OCI-LY7 (cell line): ENCODE measurements around the gene CARD10. TPM values are rescaled to one million over a fixed set of nuclear protein-coding genes. Genes with fewer than 3 reads are reported as not detected.

ENCODE experiments used
- BruUV-seq: library from RNA; stranded (reverse); fragments of 400-500 nt; replicated peaks from 2 replicates; lab custom pipeline; 2021; lab: Mats Ljungman, UMichigan
- CTCF ChIA-PET: fragments of 300-600 bp; sonication (Branson Sonifier 250); formaldehyde crosslinking; loops from one replicate; lab custom pipeline; 2022; ENCODE audit warnings: antibody characterized with exemption; ENCODE audit not compliant: unreplicated experiment; lab: Charles Lee
- POLR2A ChIA-PET: fragments of 300-600 bp; sonication (Branson Sonifier 250); formaldehyde crosslinking; loops from one replicate; lab custom pipeline; 2022; ENCODE audit warnings: antibody characterized with exemption; lab: Charles Lee
- DNase-seq: peaks from one replicate; pipeline ENCODE4 v3.0.0-alpha.2; 2015; ENCODE audit warnings: low spot score
- H2AFZ ChIP-seq: fragments of 200-600 bp; sonication (generic), shearing (Covaris generic); 2 replicates; pipeline ENCODE4 v1.6.1; 2014; ENCODE audit warnings: mild to moderate bottlenecking, antibody characterized with exemption, low read length, moderate library complexity
- H3K27ac ChIP-seq: fragments of 200-600 bp; sonication (generic); 2 replicates; pipeline ENCODE4 v1.5.1; 2014; ENCODE audit warnings: mixed run types, low read depth, mild to moderate bottlenecking, moderate library complexity, low read length, inconsistent platforms; ENCODE audit not compliant: poor library complexity, severe bottlenecking
- H3K36me3 ChIP-seq: fragments of 200-600 bp; sonication (generic); 2 replicates; pipeline ENCODE4 v1.6.1; 2014; ENCODE audit warnings: mild to moderate bottlenecking, antibody characterized with exemption, low read length, moderate library complexity, mixed read lengths; ENCODE audit not compliant: insufficient read depth
- H3K4me1 ChIP-seq: fragments of 200-600 bp; sonication (generic); 2 replicates; pipeline ENCODE4 v1.5.1; 2014; ENCODE audit warnings: mild to moderate bottlenecking, low read length; ENCODE audit not compliant: insufficient read depth, poor library complexity, severe bottlenecking
- H3K4me2 ChIP-seq: fragments of 200-600 bp; sonication (generic); 2 replicates; pipeline ENCODE4 v1.6.1; 2014; ENCODE audit warnings: mild to moderate bottlenecking, low read length
- H3K4me3 ChIP-seq: fragments of 200-600 bp; sonication (generic); 2 replicates; pipeline ENCODE4 v1.5.1; 2014; ENCODE audit warnings: mild to moderate bottlenecking, low read depth, low read length; ENCODE audit not compliant: poor library complexity, severe bottlenecking
- H3K79me2 ChIP-seq: fragments of 200-600 bp; sonication (generic); 2 replicates; pipeline ENCODE4 v1.6.1; 2016; ENCODE audit warnings: low read depth, mild to moderate bottlenecking, low read length, moderate library complexity, mixed read lengths; ENCODE audit not compliant: insufficient read depth
- H3K9me2 ChIP-seq: fragments of 200-600 bp; sonication (generic); 2 replicates; pipeline ENCODE4 v1.6.1; 2016; ENCODE audit warnings: mild to moderate bottlenecking, low read length, mixed read lengths; ENCODE audit not compliant: insufficient read depth
- H3K9me3 ChIP-seq: fragments of 200-600 bp; sonication (generic); 2 replicates; pipeline ENCODE4 v1.6.1; 2014; ENCODE audit warnings: mild to moderate bottlenecking, mixed run types, low read length, mixed read lengths
- H4K20me1 ChIP-seq: fragments of 200-600 bp; sonication (generic); 2 replicates; pipeline ENCODE4 v1.6.1; 2014; ENCODE audit warnings: mild to moderate bottlenecking, antibody characterized with exemption, low read length, moderate library complexity, mixed read lengths; ENCODE audit not compliant: insufficient read depth
- EZH2phosphoT487 ChIP-seq: fragments of 200-600 bp; sonication (generic); IDR thresholded peaks from 2 replicates; pipeline ENCODE4 v1.6.1; 2018; ENCODE audit warnings: low read depth, borderline replicate concordance, mild to moderate bottlenecking, mixed run types, antibody characterized with exemption, low read length, moderate library complexity, mixed read lengths
- intact Hi-C: fragments of 100-400 bp; cut with micrococcal nuclease; formaldehyde crosslinking; loops from one replicate; pipeline ENCODE4 v1.10.0; 2022; ENCODE audit not compliant: unreplicated experiment
- total RNA-seq, 2 experiments: library from RNA; depleted of rRNA in 1 of 2; stranded (reverse); fragments of >200 nt in 1 of 2; shearing (Covaris generic) in 1 of 2; gene quantifications; 2 replicates each; pipeline ENCODE4 v1.2.3, GENCODE V29; 2014 to 2022
- TF ChIP-seq, protein P1 (sequence below): fragments of 200-600 bp; sonication (generic); conservative IDR thresholded peaks from 2 replicates; pipeline ENCODE4 v1.5.1; 2014; ENCODE audit warnings: mild to moderate bottlenecking, antibody characterized with exemption, low read length, moderate library complexity, mixed read lengths

Gene CARD10
- total RNA-seq, 2 experiments from 2014 or later, result 2.8 to 4.0 TPM

DNA sequence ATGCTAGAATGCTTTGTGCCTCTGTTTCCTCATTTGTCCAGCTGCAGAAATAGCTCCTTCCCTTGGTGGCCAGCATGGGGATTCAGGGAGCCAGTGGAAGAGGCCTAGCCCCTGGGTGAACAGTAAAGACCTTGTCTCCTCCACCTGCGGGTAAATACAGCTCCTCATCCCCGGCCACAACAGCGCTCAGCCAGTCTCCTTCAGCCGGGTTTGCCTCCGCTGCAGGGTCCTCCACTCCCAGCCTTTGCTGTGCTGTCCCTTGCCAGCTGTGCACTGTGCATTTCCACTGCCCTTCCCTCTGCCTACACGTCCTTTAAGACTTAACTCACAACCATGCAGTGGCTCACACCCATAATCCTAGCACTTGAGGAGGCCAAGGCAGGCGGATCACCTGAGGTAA is 39.6 kb upstream of the CARD10 start:
- H3K9me3 ChIP-seq, result no peaks in the 10 kb centered on the region
- intact Hi-C loops, result no loop called here
- CTCF ChIA-PET, result no interaction called here
- H3K27ac ChIP-seq, result no peak overlapping the region
- H3K36me3 ChIP-seq, result no peaks in the 10 kb centered on the region
- H3K4me2 ChIP-seq, result no peak overlapping the region
- no peak overlapping the region for H2AFZ ChIP-seq
- no peak for TF ChIP-seq EZH2phosphoT487
- TF ChIP-seq, protein P1, sequence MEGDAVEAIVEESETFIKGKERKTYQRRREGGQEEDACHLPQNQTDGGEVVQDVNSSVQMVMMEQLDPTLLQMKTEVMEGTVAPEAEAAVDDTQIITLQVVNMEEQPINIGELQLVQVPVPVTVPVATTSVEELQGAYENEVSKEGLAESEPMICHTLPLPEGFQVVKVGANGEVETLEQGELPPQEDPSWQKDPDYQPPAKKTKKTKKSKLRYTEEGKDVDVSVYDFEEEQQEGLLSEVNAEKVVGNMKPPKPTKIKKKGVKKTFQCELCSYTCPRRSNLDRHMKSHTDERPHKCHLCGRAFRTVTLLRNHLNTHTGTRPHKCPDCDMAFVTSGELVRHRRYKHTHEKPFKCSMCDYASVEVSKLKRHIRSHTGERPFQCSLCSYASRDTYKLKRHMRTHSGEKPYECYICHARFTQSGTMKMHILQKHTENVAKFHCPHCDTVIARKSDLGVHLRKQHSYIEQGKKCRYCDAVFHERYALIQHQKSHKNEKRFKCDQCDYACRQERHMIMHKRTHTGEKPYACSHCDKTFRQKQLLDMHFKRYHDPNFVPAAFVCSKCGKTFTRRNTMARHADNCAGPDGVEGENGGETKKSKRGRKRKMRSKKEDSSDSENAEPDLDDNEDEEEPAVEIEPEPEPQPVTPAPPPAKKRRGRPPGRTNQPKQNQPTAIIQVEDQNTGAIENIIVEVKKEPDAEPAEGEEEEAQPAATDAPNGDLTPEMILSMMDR, result no peak
- BruUV-seq, result no TSS peak
- POLR2A ChIA-PET, result interaction anchor here (0.6 kb wide), 2 partner anchors 10 to 216 kb away, joined by 4 read pairs; no protein-coding TSS in a partner anchor
- H3K4me1 ChIP-seq, result no peaks in the 10 kb centered on the region
- no peak overlapping the region for H3K4me3 ChIP-seq
- no peaks in the 10 kb centered on the region for H4K20me1 ChIP-seq
- DNase-seq, result no peak
- H3K79me2 ChIP-seq, result no peaks in the 10 kb centered on the region
- no peaks in the 10 kb centered on the region for H3K9me2 ChIP-seq

DNA sequence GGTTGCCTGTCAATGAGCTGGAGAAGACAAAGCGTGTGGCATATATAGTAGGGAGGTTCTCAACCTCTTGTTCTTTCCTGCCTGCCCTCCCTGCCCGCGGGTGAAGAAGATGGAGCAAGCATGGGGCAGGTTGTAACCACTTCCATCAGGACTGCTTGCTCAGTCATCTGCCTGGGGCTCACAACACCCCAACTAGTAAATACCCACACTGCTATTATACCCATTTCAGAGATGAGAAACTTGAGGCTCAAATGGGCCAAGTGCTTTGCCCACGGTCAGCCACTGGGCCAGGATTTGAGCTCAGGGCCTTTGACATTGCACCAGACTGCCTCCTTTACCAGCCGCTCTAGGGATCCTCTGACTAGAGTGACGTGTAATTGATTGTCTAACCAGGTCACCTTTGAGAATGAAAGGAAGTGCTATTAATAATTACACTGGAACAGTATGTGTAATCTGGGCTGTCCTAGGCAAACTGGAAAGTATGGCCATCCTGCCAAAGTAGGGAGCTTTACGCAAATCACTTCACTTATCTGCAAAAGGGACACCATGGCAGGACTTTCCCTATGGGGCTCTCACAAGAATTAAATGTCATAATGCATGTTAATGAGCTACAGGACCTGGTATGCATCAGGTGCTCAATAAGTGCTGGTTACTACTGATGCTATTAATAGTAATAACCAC is 38.2 kb upstream of the CARD10 start:
- TF ChIP-seq, protein P1, result no peak
- TF ChIP-seq EZH2phosphoT487, result no peak
- H3K4me1 ChIP-seq, result no peaks in the 10 kb centered on the region
- intact Hi-C loops, result no loop called here
- no peaks in the 10 kb centered on the region for H3K79me2 ChIP-seq
- H4K20me1 ChIP-seq, result no peaks in the 10 kb centered on the region
- no peak overlapping the region for H3K27ac ChIP-seq
- H3K9me2 ChIP-seq, result no peaks in the 10 kb centered on the region
- H3K36me3 ChIP-seq, result no peaks in the 10 kb centered on the region
- DNase-seq, result no peak
- ChIA-PET CTCF (no interaction called here), POLR2A (no interaction called here)
- H3K9me3 ChIP-seq, result no peaks in the 10 kb centered on the region
- H3K4me3 ChIP-seq, result no peak overlapping the region
- H2AFZ ChIP-seq, result no peak overlapping the region
- BruUV-seq, result no TSS peak
- H3K4me2 ChIP-seq, result no peak overlapping the region

DNA sequence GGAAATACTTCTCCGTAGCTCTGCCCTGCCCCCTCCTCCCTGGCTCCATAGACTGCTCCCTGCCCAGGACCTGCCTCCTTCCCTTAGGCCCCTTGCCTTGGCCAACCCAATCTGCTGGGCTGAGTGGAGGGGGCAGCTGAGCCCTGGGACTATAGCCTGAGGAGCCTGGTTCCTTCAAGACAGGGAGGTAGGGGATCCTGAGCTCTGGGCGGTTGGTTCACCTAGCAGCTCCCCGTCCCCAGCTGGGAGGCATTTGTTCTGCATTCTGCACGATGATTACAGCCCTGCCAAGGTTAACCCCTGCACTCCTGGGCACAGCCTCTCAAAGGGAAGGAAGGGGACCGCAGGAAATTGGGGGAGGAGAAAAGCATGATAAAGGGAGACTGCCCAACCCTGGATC is 37.5 kb upstream of the CARD10 start:
- TF ChIP-seq, protein P1, result no peak
- TF ChIP-seq EZH2phosphoT487, result no peak
- no peaks in the 10 kb centered on the region for H3K36me3 ChIP-seq
- intact Hi-C loops, result no loop called here
- H3K79me2 ChIP-seq, result no peaks in the 10 kb centered on the region
- no peak overlapping the region for H3K27ac ChIP-seq
- H3K4me2 ChIP-seq, result no peak overlapping the region
- H3K4me3 ChIP-seq, result no peak overlapping the region
- DNase-seq, result no peak
- ChIA-PET CTCF (no interaction called here), POLR2A (no interaction called here)
- no peaks in the 10 kb centered on the region for H4K20me1 ChIP-seq
- no peak overlapping the region for H2AFZ ChIP-seq
- no TSS peak for BruUV-seq
- no peaks in the 10 kb centered on the region for H3K9me3 ChIP-seq
- no peaks in the 10 kb centered on the region for H3K9me2 ChIP-seq
- H3K4me1 ChIP-seq, result no peaks in the 10 kb centered on the region
